Fibroblast of lung (primary cell): ENCODE results near the gene DDIT4. TPM values are rescaled to one million over a fixed set of nuclear protein-coding genes. Genes with fewer than 3 reads are reported as not detected.

ENCODE experiments used
- DNase-seq, 2 donors: peaks; one replicate each; pipeline versions ENCODE4 v3.0.0 to v3.0.0-alpha.2; 2010; ENCODE audit warnings: low read depth in 2 of 2
- H2AFZ ChIP-seq: 2 replicates; pipeline ENCODE4 v1.5.1; 2012; ENCODE audit warnings: low read length, control low read depth, inconsistent platforms
- H3K27ac ChIP-seq: 2 replicates; pipeline ENCODE4 v1.5.1; 2011; ENCODE audit warnings: low read length, control low read depth; ENCODE audit not compliant: insufficient read depth
- H3K27me3 ChIP-seq: 2 replicates; pipeline ENCODE4 v1.5.1; 2011; ENCODE audit warnings: mild to moderate bottlenecking, low read length; ENCODE audit not compliant: control insufficient read depth, insufficient read depth
- H3K36me3 ChIP-seq: 2 replicates; pipeline ENCODE4 v1.5.1; 2011; ENCODE audit warnings: low read length; ENCODE audit not compliant: control insufficient read depth, insufficient read depth
- H3K4me1 ChIP-seq: 2 replicates; pipeline ENCODE4 v1.5.1; 2011; ENCODE audit warnings: low read length; ENCODE audit not compliant: control insufficient read depth, insufficient read depth; ENCODE audit errors: extremely low read depth
- H3K4me2 ChIP-seq: 2 replicates; pipeline ENCODE4 v1.5.1; 2011; ENCODE audit warnings: low read length, control low read depth; ENCODE audit not compliant: insufficient read depth; ENCODE audit errors: extremely low read depth
- H3K4me3 ChIP-seq, 4 experiments: fragments of 200-600 bp in 1 of 4; sonication (generic) in 1 of 4; replicated peaks in 1 of 4; 2 replicates each; pipeline ENCODE4 v1.5.1; 2011 to 2016; ENCODE audit warnings: low read length in 4 of 4, low read depth in 3 of 4, mild to moderate bottlenecking in 3 of 4, control low read depth in 2 of 4, inconsistent platforms in 1 of 4, mixed read lengths in 1 of 4; ENCODE audit not compliant: insufficient read depth in 1 of 4; ENCODE audit errors: control extremely low read depth in 1 of 4
- H3K79me2 ChIP-seq: 2 replicates; pipeline ENCODE4 v1.5.1; 2012; ENCODE audit warnings: mild to moderate bottlenecking, low read length, inconsistent platforms; ENCODE audit not compliant: control insufficient read depth, insufficient read depth
- H3K9ac ChIP-seq: 2 replicates; pipeline ENCODE4 v1.5.1; 2011; ENCODE audit warnings: mild to moderate bottlenecking, low read length, control low read depth; ENCODE audit not compliant: insufficient read depth
- H3K9me3 ChIP-seq: 2 replicates; pipeline ENCODE4 v1.5.1; 2012; ENCODE audit warnings: low read depth, low read length; ENCODE audit not compliant: control insufficient read depth, insufficient read depth
- H4K20me1 ChIP-seq: 2 replicates; pipeline ENCODE4 v1.5.1; 2011; ENCODE audit warnings: low read length; ENCODE audit not compliant: control insufficient read depth, insufficient read depth; ENCODE audit errors: extremely low read depth
- CTCF ChIP-seq, 2 donors: IDR thresholded peaks in 1 of 2; conservative IDR thresholded peaks in 1 of 2; 1 replicate in 1 of 2; 2 replicates in 1 of 2; pipeline ENCODE4 v1.5.1; 2011 to 2012; ENCODE audit warnings: low read length in 2 of 2, control low read depth in 1 of 2, inconsistent platforms in 1 of 2, low read depth in 1 of 2, mild to moderate bottlenecking in 1 of 2
- EZH2 ChIP-seq: IDR thresholded peaks from 2 replicates; pipeline ENCODE4 v1.5.1; 2012; ENCODE audit warnings: low read length, control low read depth, mild to moderate bottlenecking; ENCODE audit errors: missing control alignments
- polyA plus RNA-seq, 2 donors: library from polyadenylated mRNA; depleted of rRNA in 1 of 2; stranded (reverse) in 1 of 2; unstranded in 1 of 2; fragments of >200 nt; gene quantifications; 2 replicates each; pipeline ENCODE4 v1.2.1, GENCODE V29; 2011 to 2012; ENCODE audit warnings: missing spikeins in 1 of 2
- total RNA-seq: library from RNA; depleted of rRNA; stranded (reverse); fragments of >200 nt; gene quantifications from 2 replicates; pipeline ENCODE4 v1.2.1, GENCODE V29; 2014

Gene DDIT4
- total and polyA plus RNA-seq, 2 donors (not counting 1 experiment from before 2014, with no cell fraction given): 51.3 to 662 TPM

GRCh38 chr10:72253578-72253977 lies 20.1 kb upstream of the DDIT4 start:
- TF ChIP-seq CTCF (conservative IDR thresholded peaks at IDR 0.05 in 1 of 2, IDR thresholded peaks at IDR 0.05 in 1 of 2; ENCODE audit: low read depth in 1 of 2, low read length in 2 of 2): no peak
- no peak for TF ChIP-seq EZH2
- H3K27me3 ChIP-seq: no peaks in the 10 kb centered on the region
- H3K4me3 ChIP-seq: no peak overlapping the region
- no peaks in the 10 kb centered on the region for H3K36me3 ChIP-seq
- H3K79me2 ChIP-seq: no peaks in the 10 kb centered on the region
- H3K9me3 ChIP-seq: no peaks in the 10 kb centered on the region
- H2AFZ ChIP-seq: no peak overlapping the region
- no peak overlapping the region for H3K27ac ChIP-seq
- DNase-seq: no peak
- H3K4me2 ChIP-seq: no peak overlapping the region
- no peak overlapping the region for H3K9ac ChIP-seq
- no peaks in the 10 kb centered on the region for H4K20me1 ChIP-seq
- peaks cover 17% of the 10 kb centered on the region for H3K4me1 ChIP-seq

DNA sequence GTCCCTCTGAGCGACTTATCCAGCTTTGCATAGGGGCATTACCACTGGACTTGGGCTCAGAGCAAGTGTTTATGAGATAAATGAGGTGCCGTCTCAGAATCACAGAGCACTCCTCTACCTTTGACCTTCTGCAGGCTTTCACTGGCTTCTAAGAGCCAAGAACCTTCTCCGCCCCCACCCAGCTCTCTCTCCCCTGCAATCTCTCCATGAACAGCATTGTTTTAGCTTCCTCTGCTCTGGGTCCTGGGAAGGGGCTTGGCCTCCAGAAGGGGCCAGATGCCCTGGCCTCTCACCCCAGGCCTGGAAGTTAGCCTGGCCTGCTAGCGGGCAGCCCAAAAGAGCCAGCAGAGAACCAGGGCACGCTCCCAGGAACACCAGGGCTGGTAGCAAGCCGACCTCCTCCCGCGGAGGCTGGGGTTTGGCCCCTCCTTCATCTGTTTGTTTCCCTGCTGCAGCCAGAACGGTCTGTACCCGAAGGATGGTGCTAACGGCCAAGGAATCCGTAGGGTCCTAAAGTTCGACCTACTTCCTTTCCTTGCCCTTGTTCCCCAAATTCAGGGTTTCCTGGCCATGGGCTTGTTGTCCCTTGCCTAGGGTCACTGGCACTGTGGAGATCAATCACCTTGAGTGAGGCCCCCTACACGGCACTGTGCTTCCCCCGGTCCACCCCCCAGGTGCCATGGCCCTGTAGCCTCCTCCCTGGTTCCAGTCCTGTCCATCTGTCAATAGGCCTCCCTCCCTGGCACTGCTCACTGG lies 18.7 kb upstream of the DDIT4 start:
- peak overlapping the region; percentile 81 for H2AFZ ChIP-seq
- no peaks in the 10 kb centered on the region for H4K20me1 ChIP-seq
- H3K9ac ChIP-seq: no peak overlapping the region
- no peaks in the 10 kb centered on the region for H3K36me3 ChIP-seq
- H3K4me3 ChIP-seq: peak overlapping the region in 1 of 4 experiments; percentile 35
- H3K9me3 ChIP-seq: no peaks in the 10 kb centered on the region
- H3K27me3 ChIP-seq: no peaks in the 10 kb centered on the region
- H3K79me2 ChIP-seq: no peaks in the 10 kb centered on the region
- peak; percentile 52 to 95 for DNase-seq
- peaks cover 24% of the 10 kb centered on the region for H3K4me1 ChIP-seq
- no peak for TF ChIP-seq CTCF (conservative IDR thresholded peaks at IDR 0.05 in 1 of 2, IDR thresholded peaks at IDR 0.05 in 1 of 2; ENCODE audit: low read depth in 1 of 2, low read length in 2 of 2)
- no peak for TF ChIP-seq EZH2
- H3K27ac ChIP-seq: peak overlapping the region; percentile 31
- H3K4me2 ChIP-seq: peak overlapping the region; percentile 72

DNA sequence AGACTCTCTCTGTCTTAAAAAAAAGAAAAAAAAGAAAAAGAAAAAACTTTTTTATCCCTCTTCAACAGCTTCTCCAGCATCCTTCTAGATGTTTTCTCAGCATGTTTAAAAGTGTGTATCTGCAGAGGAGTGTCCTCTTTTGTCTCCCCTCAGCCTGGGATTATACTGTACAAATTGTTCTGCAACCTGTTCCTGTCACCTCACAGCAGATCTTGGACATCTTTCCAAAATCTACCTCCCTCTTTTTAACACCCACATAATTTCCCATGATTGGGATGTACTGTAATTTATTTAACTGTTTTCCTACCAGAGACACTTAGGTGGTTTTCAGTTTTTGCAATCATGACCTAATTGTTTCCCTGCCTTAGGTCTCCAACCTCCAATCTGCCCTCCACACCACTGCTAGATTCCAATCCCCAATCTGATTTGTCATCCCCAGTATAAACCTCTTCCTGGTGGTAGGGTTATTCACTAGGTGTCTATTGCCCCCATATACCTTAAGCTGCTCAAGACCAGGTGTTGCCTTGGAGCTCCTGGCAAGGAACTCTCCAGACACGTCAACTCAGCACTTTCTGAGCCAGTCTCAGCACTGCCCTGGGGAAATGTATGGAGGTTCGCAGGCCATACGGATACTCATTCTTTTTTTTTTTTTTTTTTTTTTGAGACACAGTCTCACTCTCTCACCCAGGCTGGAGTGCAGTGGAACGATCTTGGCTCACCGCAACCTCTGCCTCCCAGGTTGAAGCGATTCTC lies 17.6 kb upstream of the DDIT4 start:
- Histone ChIP-seq H3K4me1 (peaks cover 24% of the 10 kb centered on the region), H3K4me2 (no peak overlapping the region), H4K20me1 (no peaks in the 10 kb centered on the region), H3K9me3 (no peaks in the 10 kb centered on the region), H3K4me3 (no peak overlapping the region), H3K79me2 (no peaks in the 10 kb centered on the region), H2AFZ (no peak overlapping the region), H3K27me3 (no peaks in the 10 kb centered on the region), H3K27ac (no peak overlapping the region), H3K36me3 (no peaks in the 10 kb centered on the region), H3K9ac (no peak overlapping the region)
- no peak for DNase-seq
- TF ChIP-seq CTCF (conservative IDR thresholded peaks at IDR 0.05 in 1 of 2, IDR thresholded peaks at IDR 0.05 in 1 of 2; ENCODE audit: low read depth in 1 of 2, low read length in 2 of 2): no peak
- no peak for TF ChIP-seq EZH2
